HG02840 (cell line): Measurements from ENCODE around the gene PTGIR.
"Not testable (repeated sequence)": the region's sequence is repeated elsewhere in the genome, so short reads cannot be mapped to it uniquely, and the experiment has no call there.

Source experiments
- ATAC-seq: cut with Tn5 transposase; IDR thresholded peaks from one replicate; pipeline ENCODE4 v1.9.1; 2021; ENCODE audit warnings: mild to moderate bottlenecking, moderate library complexity, moderate number of reproducible peaks; ENCODE audit not compliant: unreplicated experiment, low FRiP score

The PTGIR gene

DNA sequence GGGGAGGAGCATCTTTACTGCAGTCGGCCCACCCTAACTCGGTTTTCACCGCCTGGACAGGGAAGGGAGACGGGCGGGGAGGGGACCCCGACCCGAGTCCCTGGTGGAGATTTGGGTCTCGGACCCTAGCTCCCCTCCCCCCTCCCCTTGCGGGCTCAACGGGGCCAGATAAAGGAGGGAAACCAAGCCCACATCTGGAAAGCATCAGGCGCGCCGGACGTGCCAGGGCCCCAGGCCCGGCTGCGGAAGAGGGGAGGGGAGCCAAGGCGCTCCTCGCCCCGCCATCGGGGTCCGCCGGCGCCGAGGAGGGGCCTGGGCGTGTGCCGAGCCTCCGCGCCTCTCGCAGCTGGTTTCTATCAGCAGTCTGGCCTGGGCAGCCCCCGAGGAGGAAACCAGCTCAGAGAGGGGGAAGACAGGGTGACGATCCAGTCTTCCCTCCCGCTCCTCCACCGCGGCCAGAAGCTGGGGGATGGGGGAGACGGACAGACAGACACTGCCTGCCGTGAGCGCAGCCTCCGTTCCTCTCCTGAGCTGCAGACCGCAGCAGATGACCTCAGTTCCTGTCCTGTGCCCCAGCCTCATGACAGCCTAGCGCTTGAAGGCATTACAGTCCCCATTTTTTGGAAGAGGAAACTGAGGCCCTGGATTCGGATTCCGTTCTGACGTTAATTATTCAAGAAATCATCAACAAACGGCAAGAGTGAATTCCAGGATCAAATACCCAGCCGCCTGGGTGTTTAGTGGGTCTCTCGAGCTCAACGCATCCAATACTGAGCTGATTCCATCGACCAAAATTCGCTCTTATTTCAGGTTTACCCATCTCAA lies 14.7 kb upstream of the PTGIR start:
- no peak for ATAC-seq

DNA sequence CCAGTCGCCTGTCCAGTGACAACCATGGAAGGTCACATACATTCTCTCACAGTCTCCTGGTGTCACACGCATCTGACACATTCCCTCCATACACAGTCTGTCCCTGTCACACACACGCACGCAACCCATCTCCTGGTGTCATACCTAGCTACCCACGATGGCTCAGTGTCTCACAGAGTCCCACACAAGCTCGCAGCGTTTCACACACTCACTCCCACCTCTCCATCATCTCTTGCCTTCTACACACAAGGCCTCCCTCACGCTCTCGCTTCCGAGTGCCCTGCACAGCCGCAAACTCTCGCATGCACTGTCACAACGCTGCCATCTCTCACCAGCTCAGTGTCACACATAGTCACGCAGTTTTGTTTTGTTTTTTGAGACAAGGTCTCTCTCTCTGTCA lies 12.3 kb upstream of the PTGIR start:
- ATAC-seq: no peak

DNA sequence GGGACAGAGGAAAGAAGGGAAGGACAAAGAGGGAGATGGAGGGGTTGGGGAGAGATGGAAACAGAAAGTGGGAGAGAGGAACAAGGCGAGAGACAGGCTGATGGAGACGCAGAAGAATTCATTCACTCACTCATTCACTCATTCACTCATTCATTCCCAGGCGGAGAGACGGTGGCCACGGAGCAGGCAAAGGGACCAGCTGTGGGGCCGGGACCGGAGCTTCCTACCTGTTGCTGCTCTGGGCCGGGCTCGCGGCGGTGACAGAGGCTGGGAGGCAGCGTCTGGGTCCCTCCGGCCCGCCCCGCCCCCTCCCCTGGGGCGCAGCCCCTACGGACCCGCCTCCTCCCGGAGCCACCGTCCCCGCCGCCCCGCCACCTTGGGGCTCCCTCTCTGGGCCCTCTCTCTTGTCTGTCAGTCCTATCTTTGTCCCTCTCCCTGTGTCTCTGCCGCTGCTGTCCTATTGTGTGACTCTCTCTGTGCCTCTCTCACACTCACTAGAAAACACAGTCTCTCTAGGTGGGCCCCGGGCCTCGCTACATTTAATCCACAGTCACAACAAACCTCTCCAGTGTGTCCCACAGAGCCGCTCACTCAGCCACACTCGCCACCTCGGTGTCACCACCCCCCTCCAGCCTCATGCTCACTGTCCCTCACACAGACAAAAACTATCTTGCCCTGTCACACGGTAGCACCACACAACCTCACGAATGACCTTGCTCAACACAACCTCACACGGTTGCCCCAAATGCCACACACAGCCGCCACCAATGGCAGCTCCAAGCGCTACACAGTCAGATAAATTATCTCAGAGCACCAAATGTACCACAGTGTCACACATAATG lies 11.3 kb upstream of the PTGIR start, which contains the start of gene GNG8:
TSS of gene GNG8 (minus strand) at position 283 of the 842 bp plus-strand sequence. CDS start 1,520 bp downstream, outside the sequence.
- no peak for ATAC-seq

DNA sequence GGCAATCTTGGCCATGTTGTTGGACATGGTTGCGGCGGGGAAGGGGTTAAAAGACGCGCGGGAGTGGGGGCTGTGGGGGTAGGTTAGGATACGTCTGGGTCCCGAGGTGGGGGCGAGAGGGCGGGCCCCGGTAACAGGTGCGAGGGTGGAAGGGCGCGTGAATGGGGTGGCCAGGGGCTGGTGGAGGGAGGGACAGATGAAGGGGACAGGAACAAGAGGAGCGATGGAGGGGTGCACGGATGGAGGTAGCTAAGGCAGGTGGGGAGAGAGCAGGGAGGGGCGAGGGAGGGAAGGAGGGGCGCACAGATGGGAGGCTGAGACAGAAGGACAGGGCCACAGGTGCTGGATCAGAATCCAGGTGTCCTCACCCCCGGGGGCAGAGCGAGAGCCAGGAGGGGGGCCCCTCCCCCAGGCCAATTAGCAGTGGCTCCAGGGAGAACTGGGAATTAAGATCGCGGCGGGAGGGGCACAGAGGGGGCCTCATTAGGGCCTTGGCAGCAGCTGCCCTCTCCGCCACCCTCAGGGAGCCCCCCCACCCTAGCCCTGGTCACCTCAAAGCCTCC lies 9.8 kb upstream of the PTGIR start:
- no peak for ATAC-seq

DNA sequence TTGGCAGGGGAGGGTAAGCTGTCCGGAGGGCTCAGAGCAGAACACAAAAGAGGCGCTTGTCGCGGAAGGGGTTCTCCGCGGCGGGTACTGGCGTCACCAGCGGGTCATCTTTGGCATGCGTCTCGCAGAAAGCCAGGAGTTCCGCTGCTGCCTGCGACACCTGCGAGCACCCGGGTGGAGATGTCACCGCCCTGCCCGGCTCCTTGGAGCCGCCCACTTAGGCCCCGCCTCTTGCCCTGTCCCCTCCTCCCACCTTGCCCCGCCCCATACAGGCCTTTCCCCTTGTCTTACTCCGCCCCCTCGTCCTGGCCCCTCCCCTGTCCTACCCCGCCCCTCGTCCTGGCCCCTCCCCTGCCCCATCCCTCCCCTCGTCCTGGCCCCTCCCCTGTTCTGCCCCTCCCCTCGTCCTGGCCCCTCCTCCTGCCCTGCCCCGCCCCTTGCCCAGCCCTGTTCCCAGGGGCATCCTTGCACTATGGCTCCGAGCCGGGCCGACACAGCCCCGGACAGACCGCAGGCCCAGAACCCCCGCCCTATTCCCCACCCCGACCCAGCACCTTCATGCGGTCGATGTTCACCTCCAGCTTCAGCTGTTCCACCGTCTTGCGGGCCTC lies 9.3 kb upstream of the PTGIR start:
- ATAC-seq: no peak

DNA sequence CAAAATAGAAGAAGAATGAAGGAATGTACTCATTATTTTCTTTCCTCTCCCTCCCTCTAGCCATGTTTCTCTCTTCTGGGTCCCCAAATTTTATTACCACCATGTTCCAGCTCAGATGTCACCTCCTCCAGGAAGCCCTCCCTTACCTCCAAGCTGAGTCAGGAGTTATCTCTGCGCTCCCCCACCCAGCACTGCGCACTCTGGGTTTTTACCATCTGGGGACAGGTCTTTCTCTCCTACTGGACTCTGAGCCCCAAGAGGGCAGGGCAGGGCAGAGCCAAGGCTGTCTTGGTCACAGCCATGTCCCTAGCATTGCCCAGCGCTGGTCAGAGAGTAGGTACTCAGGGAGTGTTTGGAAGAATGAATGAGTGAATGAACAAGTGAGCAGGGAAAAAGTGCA lies 8.2 kb upstream of the PTGIR start:
- no peak for ATAC-seq

DNA sequence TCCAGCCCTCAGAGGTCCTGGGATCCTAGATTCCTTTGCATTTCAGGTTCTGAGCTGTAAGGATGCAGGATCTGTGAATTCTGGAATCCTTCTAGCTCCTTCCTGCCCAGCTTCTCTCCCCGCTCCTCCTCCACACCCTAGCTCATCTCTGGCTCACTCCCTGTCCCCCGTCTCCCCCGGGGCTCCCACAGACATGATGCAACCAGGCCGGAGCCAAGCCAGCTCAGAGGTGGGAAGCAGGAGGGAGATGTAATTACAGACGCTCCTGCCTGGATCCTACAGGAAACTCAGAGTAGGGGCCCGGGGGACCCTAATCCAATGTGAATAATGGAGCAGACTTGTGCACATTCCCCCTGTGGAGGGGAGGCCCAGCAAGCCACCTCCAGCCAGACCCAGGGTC lies 6.6 kb upstream of the PTGIR start:
- ATAC-seq: no peak

DNA sequence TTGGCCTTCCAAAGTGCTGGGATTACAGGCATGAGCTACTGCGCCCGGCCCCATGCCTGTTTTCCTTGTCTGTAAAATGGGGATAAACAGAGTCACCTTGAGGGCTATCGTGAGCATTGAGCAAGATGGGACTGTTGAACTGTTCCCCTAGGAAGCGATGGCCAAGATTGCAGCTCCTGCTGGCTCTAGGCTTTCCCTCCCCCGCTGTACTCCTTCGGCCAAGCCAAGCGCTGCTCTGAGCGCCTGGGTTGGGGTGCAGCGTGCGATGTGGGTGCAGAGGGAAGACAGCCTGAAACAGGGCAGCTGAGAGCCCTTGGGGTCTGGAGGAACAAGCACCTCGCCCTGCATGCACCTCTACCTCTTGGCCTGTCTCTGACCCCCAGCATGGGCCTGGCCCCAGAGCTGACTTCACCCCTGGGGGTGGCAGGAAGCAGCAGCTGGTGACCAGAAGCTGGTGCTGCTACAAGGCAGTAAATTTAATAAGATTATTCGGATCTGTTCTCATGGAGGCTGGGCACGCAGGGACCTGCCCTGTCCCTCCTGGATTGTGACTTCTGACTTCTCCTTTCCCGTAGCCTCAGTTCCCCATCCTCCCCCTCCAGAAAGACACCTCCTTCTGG lies 5.8 kb upstream of the PTGIR start:
- ATAC-seq: no peak

DNA sequence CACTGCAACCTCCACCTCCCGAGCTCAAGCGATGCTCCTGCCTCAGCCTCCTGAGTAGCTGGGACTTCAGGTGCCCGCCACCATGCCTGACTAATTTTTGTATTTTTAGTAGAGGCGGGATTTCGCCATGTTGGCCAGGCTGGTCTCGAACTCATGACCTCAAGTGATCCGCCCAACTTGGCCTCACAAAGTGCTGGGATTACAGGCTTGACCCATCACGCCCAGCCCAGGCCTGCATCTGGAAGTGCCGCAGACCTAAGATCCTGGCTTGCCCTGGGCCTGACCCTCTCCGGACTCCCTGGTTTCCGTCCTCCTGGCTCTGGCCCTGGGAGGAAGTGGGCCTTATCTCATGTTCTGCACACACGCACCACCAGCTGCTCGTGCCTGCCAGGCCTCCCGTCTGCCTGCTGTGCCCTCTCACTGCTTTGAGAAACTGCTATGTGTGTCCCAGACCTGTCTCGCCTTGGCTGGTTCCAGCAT lies 4.7 kb upstream of the PTGIR start:
- ATAC-seq: no peak

DNA sequence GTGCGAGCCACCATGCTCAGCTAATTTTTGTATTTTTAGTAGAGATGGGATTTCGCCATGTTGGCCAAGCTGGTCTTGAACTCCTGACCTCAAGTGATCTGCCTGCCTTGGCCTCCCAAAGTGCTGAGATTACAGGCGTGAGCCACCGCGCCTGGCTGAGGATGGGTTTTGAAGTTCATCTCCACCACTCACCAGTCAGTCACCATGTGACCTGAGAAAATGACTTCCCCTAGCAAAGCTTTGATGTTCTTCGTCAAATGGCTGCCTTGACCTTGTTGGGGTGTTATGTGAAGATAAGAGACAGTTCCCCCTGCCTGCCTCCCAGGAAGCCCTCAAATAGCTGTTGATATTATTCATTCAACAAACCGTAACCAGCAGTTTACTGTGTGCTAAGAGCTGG lies 4.1 kb upstream of the PTGIR start:
- not testable (repeated sequence) for ATAC-seq

DNA sequence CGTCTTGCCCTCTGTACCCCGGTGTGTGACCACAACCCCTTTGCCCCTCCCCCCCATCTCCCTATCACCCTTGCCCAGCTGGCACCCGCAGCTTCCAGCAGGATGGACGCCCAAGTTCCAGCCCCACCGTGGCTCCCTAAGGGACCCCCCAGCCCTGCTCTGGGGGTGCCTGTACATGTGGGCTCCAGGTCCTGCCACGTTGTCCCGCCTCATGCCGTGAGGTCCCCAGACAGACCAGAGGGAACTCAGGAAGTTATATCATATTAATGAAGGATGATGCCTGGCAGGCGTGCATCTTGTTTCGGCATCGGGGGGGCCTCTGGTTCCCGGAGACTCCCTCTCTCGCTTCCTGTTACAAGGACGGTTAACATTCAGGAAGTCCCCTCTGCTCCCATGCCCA lies 1.6 kb upstream of the PTGIR start:
- no peak for ATAC-seq

DNA sequence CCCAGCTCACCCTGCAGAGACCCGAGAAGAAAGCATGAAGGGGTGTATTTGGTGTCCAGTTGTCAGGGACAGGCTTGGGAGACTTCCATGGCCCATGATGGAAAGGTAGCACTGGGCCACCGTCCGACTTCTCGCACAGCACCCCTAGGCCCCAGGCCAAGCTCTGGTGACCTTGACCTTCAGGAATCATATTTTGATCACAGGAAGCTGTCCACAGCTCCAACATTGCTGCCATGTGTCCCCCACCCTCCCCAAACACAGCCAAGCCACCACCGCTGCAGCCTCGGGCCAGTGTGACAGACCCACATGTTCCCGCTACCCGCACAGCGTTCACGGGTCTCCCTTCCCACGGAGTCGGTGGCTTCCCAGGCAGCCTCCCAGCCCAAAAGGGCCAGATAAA lies 842 bp upstream of the PTGIR start:
- ATAC-seq: no peak

DNA sequence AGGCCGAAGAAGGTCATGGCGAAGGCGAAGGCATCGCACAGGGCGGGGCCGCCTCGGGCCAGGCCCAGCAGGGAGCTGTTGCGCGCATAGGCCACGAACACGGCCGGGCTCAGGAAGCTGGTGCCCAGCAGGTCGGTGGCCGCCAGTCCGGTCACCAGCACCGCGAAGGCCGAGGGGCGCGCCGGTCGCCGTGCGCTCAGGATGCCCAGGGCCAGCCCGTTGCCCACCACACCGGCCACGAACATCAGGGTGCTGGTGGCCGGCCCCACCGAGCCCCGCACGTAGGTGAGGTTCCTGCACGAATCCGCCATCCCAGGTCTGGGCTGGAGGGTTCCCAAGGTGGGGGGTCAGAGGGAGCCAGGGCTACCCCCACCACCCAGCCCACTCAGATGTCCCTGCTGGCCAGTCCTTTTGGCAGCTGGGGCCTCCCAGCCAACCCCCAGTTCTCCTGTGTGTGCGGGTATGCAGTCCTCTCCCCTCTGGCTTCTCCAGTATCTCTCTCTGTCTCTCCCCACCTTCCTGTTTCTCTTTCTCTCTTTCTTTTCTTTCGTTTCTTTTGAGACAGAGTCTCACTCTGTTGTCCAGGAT lies 880 bp downstream of the PTGIR start:
- no peak for ATAC-seq

DNA sequence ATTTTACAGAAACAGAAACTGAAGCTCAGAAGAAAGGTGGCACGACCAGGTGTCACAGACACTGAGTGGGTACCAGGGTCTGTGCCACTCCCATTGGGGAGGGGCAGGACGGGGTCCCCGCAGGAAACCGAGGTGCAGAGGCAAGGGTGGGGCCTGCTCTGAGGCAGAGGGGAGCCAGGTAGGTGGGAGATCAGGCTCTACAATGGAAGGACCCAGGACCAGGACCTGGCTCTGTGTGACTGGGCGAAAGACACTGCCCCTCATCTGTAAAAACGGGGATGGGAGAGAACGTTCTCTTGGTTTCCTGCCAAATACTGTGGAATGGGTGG lies 2.8 kb downstream of the PTGIR start:
- no peak for ATAC-seq

DNA sequence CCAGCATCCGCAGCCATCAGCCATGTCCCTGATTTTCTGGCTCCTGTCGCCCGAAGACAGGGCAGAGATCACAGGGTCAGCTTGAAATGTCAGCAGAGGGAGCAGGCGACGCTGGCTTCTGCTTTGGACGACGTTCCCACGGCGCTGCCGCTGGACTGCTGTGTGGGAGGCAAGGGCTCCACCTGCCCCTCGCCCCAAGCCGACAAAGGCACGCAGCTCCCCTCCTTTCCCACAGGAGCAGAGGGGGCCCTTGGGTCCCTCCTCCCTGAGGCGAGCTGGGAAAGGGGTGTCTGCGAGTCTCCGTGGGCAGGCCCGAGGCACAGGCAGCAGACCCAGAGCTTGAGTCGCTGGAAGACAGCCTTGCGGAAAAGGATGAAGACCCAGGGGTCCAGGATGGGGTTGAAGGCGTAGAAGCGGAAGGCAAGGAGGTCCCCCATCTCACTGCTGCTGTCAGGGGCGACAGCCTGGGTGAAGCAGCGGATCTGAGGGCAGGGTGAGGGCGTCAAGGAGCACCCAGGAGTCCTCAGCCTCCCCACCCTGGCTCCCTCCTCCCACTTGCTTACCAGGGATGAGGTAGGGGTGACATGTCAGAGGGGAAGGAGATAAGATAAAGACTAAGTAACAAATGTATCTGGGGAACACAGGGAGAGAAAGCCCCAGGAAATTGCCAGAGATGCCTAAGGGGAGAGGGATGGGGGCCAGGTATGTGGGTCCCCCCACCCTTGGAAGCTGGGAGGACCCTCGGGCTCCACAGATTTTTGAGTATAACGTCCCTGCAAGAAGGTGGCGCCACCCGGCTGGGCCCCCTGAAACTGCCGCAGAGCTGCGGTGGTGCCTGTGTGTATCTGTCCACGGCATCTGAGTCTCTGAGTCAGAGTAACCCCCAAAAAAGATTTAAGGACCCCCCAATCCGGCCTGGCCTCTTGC lies 3.4 kb downstream of the PTGIR start:
- ATAC-seq: no peak

DNA sequence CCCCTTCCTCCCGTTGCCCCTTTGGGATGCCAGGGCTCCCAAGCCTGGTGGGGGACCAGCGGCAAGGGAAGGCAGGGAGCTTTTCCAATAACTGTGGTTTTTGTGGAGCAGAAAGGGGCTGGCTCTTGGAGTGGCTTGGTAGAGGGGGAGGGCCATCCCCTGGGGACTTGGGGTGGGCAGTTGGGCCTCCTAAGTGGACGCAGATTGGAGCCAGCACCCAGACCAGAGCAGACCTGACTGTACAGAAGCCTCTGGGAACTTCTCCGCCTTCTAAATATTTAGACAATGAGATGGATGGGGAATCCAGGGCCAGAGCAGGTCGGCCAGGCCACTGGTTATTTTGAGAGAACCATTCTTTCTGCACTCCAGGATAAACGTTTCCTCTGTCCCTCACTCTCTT lies 4.2 kb downstream of the PTGIR start:
- ATAC-seq: no peak

DNA sequence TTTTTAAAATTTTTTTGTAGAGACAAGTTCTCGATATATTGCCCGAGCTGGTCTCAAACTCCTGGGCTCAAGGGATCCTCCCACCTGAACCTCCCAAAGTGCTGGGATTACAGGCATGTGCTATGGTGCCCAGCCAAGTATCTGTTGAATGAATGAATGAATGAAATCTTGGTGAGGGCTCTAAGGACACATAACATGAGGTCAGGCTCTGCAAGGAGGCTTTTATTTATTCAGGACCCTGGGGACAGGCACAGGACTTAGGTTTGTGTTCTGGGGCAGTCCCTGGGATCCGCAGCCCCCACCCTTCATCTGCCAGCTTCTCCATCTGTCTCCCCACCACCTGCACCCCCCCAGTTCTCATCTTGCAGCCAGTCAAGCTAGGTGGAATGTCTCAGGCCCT lies 4.6 kb downstream of the PTGIR start:
- no peak for ATAC-seq

DNA sequence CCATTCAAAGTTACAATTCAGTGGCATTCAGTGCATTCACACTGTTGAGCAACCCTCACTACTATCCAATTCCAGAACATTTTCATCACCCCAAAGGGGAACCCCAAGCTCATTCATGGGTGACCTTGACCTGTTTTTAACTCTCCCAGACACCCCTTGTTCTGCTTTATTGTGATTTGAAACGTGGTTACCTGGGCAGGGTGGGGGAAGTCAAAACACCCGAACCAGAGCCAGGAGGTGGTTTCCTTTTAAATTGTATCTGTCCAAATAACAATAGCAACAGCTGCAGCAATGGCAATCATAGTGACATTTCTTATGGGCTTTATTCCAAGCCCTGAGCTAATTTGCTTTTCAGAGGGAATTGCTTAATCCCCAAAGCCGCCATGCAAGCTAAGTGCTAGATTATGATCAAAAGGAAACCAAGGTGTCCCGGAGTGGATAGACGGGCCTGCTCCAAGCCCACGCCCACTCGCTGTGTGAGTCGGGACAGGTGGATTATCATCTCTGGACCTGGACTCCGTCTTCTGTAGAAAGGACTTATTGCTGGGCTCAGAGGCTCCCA lies 6.1 kb downstream of the PTGIR start:
- no peak for ATAC-seq

DNA sequence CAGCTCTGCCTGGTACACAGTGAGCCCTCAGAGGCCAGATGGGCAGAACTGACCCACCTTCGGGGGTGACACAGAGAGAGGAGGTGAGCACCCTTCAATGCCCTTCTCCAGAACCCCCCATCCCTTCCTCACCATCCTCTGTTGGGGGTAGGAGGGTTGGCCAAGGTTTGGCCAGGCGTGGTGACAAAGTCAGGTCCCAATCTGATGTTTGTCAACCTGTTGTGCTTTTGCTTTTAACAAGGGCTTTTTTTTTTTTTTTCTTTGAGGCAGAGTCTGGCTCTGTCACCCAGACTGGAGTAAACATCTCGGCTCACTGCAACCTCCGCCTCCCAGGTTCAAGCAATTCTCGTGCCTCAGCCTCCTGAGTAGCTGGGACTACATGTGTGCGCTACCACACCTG lies 7.3 kb downstream of the PTGIR start:
- ATAC-seq: no peak
